ENCODE data around the gene ZNF324B. TPM values are rescaled to one million over a fixed set of nuclear protein-coding genes. Genes with fewer than 3 reads are reported as not detected.

ZNF324B gene
- total RNA-seq, 4 donors from 2014 or later = 10.6 to 16.8 (median 13.4) TPM

DNA sequence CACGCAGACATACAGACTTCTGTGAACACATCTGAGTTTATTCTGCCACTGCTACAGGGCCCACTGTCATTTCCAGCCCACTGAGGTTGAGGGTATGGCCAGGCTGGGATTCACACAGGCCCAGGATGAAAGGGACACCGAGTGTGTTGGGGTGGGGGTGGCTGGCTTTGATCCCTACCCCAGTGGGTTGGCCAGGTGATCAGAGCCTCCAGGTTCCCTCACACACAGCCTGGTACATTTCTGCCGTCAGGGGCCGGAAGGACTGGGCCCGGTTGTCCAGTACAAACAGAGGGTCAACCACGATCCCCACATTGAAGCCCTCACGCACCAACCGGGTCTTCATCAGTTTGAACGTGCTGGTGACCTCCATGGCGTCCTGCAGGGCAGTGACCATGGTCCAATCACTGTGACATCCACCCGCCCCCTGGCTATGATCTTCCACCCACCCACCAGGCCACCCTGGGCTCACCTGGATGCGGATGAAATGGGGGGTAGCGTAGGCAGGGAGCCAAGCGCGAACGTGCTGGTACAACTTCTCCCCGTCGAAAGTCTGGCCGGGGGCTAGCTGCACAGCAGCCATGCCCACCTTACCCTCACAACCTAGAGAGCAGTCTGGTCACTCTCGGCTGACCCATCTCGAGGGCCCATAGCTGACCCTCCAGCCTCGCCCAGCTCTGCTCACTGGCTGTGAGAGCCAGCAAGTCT lies 47.0 kb downstream of the ZNF324B start:
- WGBS, 2 donors = 70 to 75% methylated on average over 15 to 22 of the region's 22 CpGs
- no peaks in the 10 kb centered on the region for H3K36me3 ChIP-seq
- peak overlapping the region in 2 of 3 donors; percentile 30 to 46 for H3K4me3 ChIP-seq (replicated peaks in 1 of 3)
- peak in 1 of 2 donors; percentile 31 for DNase-seq
- no peaks in the 10 kb centered on the region for H3K27me3 ChIP-seq
- intact Hi-C loops (cut with DNase I) = no loop called here
- H3K4me1 ChIP-seq = peaks cover 17 to 19% of the 10 kb centered on the region in 2 donors
- no peak for TF ChIP-seq POLR2A (IDR thresholded peaks at IDR 0.05)
- TF ChIP-seq, protein P1, sequence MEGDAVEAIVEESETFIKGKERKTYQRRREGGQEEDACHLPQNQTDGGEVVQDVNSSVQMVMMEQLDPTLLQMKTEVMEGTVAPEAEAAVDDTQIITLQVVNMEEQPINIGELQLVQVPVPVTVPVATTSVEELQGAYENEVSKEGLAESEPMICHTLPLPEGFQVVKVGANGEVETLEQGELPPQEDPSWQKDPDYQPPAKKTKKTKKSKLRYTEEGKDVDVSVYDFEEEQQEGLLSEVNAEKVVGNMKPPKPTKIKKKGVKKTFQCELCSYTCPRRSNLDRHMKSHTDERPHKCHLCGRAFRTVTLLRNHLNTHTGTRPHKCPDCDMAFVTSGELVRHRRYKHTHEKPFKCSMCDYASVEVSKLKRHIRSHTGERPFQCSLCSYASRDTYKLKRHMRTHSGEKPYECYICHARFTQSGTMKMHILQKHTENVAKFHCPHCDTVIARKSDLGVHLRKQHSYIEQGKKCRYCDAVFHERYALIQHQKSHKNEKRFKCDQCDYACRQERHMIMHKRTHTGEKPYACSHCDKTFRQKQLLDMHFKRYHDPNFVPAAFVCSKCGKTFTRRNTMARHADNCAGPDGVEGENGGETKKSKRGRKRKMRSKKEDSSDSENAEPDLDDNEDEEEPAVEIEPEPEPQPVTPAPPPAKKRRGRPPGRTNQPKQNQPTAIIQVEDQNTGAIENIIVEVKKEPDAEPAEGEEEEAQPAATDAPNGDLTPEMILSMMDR (IDR thresholded peaks at IDR 0.05) = no peak
- no peak overlapping the region for H3K27ac ChIP-seq
- H3K9me3 ChIP-seq = no peaks in the 10 kb centered on the region

DNA sequence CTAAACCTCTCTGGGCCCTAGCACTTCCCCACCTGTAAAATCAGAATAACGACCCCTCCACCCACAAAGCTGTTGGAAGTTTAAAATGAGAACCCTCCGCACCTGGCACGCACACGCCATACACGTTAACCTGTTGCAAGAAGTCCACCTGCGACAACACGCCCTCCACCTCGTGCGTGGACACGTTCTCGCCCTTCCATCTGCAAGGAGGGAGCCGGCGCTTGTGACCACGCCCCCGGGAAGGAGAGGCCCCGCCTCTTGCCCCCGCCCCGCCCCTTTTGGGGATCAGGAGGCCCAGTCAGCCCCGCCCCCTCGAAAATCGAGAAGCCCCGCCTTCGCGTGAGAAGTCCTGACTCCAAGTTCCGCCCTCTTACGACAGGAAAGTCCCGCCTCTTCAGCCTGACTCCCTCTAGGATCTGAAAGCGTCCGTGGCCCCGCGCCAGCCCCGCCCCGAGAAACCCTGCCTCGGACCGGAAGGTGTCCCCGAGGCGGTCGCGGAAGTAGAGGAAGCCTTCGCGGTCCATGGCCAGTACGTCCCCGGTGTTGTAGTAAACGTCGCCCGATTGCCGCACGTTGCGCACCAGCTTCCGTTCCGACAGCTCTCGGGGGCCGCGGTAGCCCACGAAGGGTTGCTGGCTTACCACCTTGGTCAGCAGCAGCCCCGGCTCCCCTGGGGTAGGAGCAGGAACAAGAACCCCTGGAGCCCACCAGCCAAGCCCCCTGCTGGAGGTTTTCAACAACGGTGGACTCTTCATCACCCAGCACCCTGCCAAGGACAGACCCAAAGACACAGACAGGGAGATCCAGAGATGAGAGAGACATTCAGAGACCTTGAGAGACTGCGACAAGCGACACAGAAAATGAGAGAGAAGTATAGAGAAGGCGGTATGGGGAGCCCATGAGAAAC lies 47.9 kb downstream of the ZNF324B start:
- no peaks in the 10 kb centered on the region for H3K9me3 ChIP-seq
- peak in 1 of 2 donors; percentile 69 for TF ChIP-seq POLR2A (IDR thresholded peaks at IDR 0.05)
- TF ChIP-seq, protein P1 (IDR thresholded peaks at IDR 0.05) = peak in 2 of 6 experiments; percentile 8 to 30
- WGBS, 2 donors = 2 to 5% methylated on average over 8 to 31 of the region's 60 CpGs
- peak overlapping the region in 2 of 3 donors; percentile 55 to 74 for H3K4me3 ChIP-seq (replicated peaks in 1 of 3)
- intact Hi-C loops (cut with DNase I) = no loop called here
- peaks cover 17 to 19% of the 10 kb centered on the region in 2 donors for H3K4me1 ChIP-seq
- no peaks in the 10 kb centered on the region for H3K36me3 ChIP-seq
- H3K27me3 ChIP-seq = no peaks in the 10 kb centered on the region
- H3K27ac ChIP-seq = peak overlapping the region; percentile 56 to 83 (median 70)
- peak; percentile 100 for DNase-seq

DNA sequence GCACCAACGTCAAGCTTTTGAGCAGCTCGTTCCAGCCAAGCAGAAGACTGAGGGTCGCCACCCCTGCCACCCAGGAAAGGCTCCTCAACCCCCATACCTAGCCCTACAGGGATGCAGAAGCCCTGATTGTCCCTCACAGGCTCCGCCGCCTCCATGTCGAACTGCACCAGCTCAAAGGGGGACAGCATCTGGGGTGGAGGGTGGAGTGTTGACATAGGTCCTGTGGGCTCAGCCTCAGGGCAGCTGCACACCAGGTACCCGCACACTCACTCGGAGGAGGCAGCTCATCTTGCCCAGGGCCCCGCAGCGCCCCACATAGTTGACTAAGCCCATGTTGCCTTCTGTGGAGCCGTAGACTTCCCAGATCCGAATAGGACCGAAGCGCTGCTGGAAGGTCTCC lies 48.8 kb downstream of the ZNF324B start:
- intact Hi-C loops (cut with DNase I) = no loop called here
- no peaks in the 10 kb centered on the region for H3K27me3 ChIP-seq
- peak overlapping the region in 1 of 3 donors; percentile 55 for H3K4me3 ChIP-seq (replicated peaks in 1 of 3)
- no peak for TF ChIP-seq POLR2A (IDR thresholded peaks at IDR 0.05)
- TF ChIP-seq, protein P1 (IDR thresholded peaks at IDR 0.05) = no peak
- H3K4me1 ChIP-seq = peaks cover 17 to 19% of the 10 kb centered on the region in 2 donors
- no peaks in the 10 kb centered on the region for H3K9me3 ChIP-seq
- no peak overlapping the region for H3K27ac ChIP-seq
- no peak for DNase-seq
- 70 to 94% methylated on average over 3 to 11 of the region's 14 CpGs for WGBS, 2 donors
- H3K36me3 ChIP-seq = no peaks in the 10 kb centered on the region

Small RNAs within 50 kb of the gene (small RNA-seq; reads per million reads assigned to genes)
- gene RN7SL693P (not detected), gene RNU6-1337P (not detected)

Other genes with a start within 250 kb of the ZNF324B start
- gene ZNF544, start 222.7 kb upstream of the ZNF324B start, total RNA-seq = 100 to 1,000 TPM in 1 of 4 donors, 10 to 100 TPM in 3; 64.7 to 103 (median 76.5) TPM
- gene ZNF8, start 172.7 kb upstream of the ZNF324B start, total RNA-seq = 10 to 100 TPM in 3 of 4 donors, 1 to 10 TPM in 1; 9.7 to 14.7 (median 10.3) TPM
- 10 to 100 TPM; 56.3 to 87.2 (median 64.5) TPM for gene ERVK3-1, start 146.2 kb upstream of the ZNF324B start, total RNA-seq
- 1 to 10 TPM; 3.0 to 4.5 (median 4.2) TPM for gene ZSCAN22, start 124.6 kb upstream of the ZNF324B start, total RNA-seq
- gene A1BG, start 98.1 kb upstream of the ZNF324B start, total RNA-seq = 10 to 100 TPM in 1 of 4 donors, 1 to 10 TPM in 2, under 1 TPM in 1; 0.50 to 14.9 (median 3.4) TPM
- 10 to 100 TPM in 1 of 4 donors, 1 to 10 TPM in 3; 7.1 to 16.2 (median 8.1) TPM for gene ZNF497, start 88.9 kb upstream of the ZNF324B start, total RNA-seq
- 10 to 100 TPM in 3 of 4 donors, 1 to 10 TPM in 1; 6.3 to 16.4 (median 15.1) TPM for gene ZNF837, start 70.6 kb upstream of the ZNF324B start, total RNA-seq
- 1,000 to 10,000 TPM; 1,209 to 2,449 (median 1,340) TPM for gene RPS5, start 64.4 kb upstream of the ZNF324B start, total RNA-seq
- gene RNF225, start 56.0 kb upstream of the ZNF324B start, total RNA-seq = under 1 TPM in 1 of 4 donors, not detected in 3; 0.33 TPM
- 10 to 100 TPM; 10.1 to 31.1 (median 23.1) TPM for gene ZNF584, start 43.0 kb upstream of the ZNF324B start, total RNA-seq
- 10 to 100 TPM; 13.3 to 24.3 (median 16.2) TPM for gene ZNF132, start 11.5 kb upstream of the ZNF324B start, total RNA-seq
- 10 to 100 TPM; 27.0 to 41.7 (median 32.2) TPM for gene ZNF324, start 15.5 kb downstream of the ZNF324B start, total RNA-seq
- gene ZNF446, start 24.7 kb downstream of the ZNF324B start, total RNA-seq = 10 to 100 TPM; 15.2 to 30.0 (median 25.6) TPM
- gene SLC27A5, start 60.4 kb downstream of the ZNF324B start, total RNA-seq = 10 to 100 TPM; 10.6 to 22.4 (median 17.7) TPM
- gene ZBTB45, start 68.2 kb downstream of the ZNF324B start, total RNA-seq = 10 to 100 TPM in 1 of 4 donors, 1 to 10 TPM in 3; 6.9 to 17.7 (median 8.5) TPM
- 100 to 1,000 TPM; 195 to 237 (median 218) TPM for gene TRIM28, start 92.4 kb downstream of the ZNF324B start, total RNA-seq
- 100 to 1,000 TPM; 123 to 155 (median 148) TPM for gene CHMP2A, start 103.5 kb downstream of the ZNF324B start, total RNA-seq
- gene UBE2M, start 107.0 kb downstream of the ZNF324B start, total RNA-seq = 10 to 100 TPM; 17.2 to 28.5 (median 20.3) TPM
- gene MZF1, start 121.7 kb downstream of the ZNF324B start, total RNA-seq = 10 to 100 TPM; 55.0 to 82.7 (median 70.5) TPM